SK-N-SH treated with all-trans-retinoic acid at 6 μM for 48 hours (cell line): Measurements from ENCODE around the gene DVL1.

Experiments
- ATAC-seq: fragments of 200-7000 bp; cut with Tn5 transposase; 3 replicates; pipeline ENCODE4 v1.9.1; 2020; ENCODE audit warnings: mild to moderate bottlenecking, moderate library complexity
- ARNTL ChIP-seq: fragments of 450-650 bp; formaldehyde crosslinking; IDR thresholded peaks from 2 replicates; pipeline ENCODE4 v1.5.0; 2020; ENCODE audit warnings: low read depth, mild to moderate bottlenecking, moderate library complexity, borderline replicate concordance
- CSDC2 ChIP-seq: fragments of 250-450 bp; sonication (Bioruptor Pico); IDR thresholded peaks from 2 replicates; pipeline ENCODE4 v1.5.0; 2020; ENCODE audit warnings: mild to moderate bottlenecking, moderate library complexity
- CSRNP3 ChIP-seq: fragments of 250-450 bp; sonication (Bioruptor Pico); IDR thresholded peaks from 2 replicates; pipeline ENCODE4 v1.5.1; 2021; ENCODE audit warnings: mild to moderate bottlenecking, moderate library complexity
- ESRRG ChIP-seq: fragments of 250-450 bp; sonication (Bioruptor Pico); IDR thresholded peaks from 2 replicates; pipeline ENCODE4 v1.6.1; 2021; ENCODE audit warnings: mild to moderate bottlenecking
- GLIS3 ChIP-seq: fragments of 250-450 bp; sonication (Bioruptor Pico); IDR thresholded peaks from 2 replicates; pipeline ENCODE4 v1.5.0; 2020; ENCODE audit warnings: mild to moderate bottlenecking, moderate library complexity
- ISL1 ChIP-seq: fragments of 250-450 bp; sonication (Bioruptor Pico); IDR thresholded peaks from 2 replicates; pipeline ENCODE4 v2.1.2; 2022; ENCODE audit warnings: mild to moderate bottlenecking, moderate library complexity
- PATZ1 ChIP-seq: fragments of 250-450 bp; sonication (Bioruptor Pico); IDR thresholded peaks from 2 replicates; pipeline ENCODE4 v1.8.0; 2020; ENCODE audit warnings: mild to moderate bottlenecking, moderate library complexity, borderline replicate concordance
- POU6F1 ChIP-seq: fragments of 250-450 bp; sonication (Bioruptor Pico); IDR thresholded peaks from 2 replicates; pipeline ENCODE4 v1.8.0; 2021; ENCODE audit warnings: low read depth, mild to moderate bottlenecking, moderate library complexity, borderline replicate concordance
- PPARA ChIP-seq: fragments of 250-450 bp; sonication (Bioruptor Pico); IDR thresholded peaks from 2 replicates; pipeline ENCODE4 v1.5.0; 2020; ENCODE audit warnings: mild to moderate bottlenecking, borderline replicate concordance
- RARB ChIP-seq: fragments of 250-450 bp; sonication (Bioruptor Pico); IDR thresholded peaks from 2 replicates; pipeline ENCODE4 v1.8.0; 2021; ENCODE audit warnings: mild to moderate bottlenecking, moderate library complexity
- SNAI2 ChIP-seq: fragments of 250-450 bp; sonication (Bioruptor Pico); IDR thresholded peaks from 2 replicates; pipeline ENCODE4 v1.5.0; 2020; ENCODE audit warnings: mild to moderate bottlenecking, moderate library complexity
- TCF4 ChIP-seq: fragments of 250-450 bp; sonication (Bioruptor Pico); IDR thresholded peaks from 2 replicates; pipeline ENCODE4 v1.8.0; 2021; ENCODE audit warnings: mild to moderate bottlenecking, moderate library complexity, borderline replicate concordance
- TSHZ2 ChIP-seq: fragments of 250-450 bp; sonication (Bioruptor Pico); IDR thresholded peaks from 2 replicates; pipeline ENCODE4 v1.5.0; 2020; ENCODE audit warnings: mild to moderate bottlenecking, moderate library complexity
- ZFP3 ChIP-seq: fragments of 250-450 bp; sonication (Bioruptor Pico); IDR thresholded peaks from 2 replicates; pipeline ENCODE4 v1.5.0; 2020; ENCODE audit warnings: mild to moderate bottlenecking, moderate library complexity
- ZNF70 ChIP-seq: fragments of 450-650 bp; formaldehyde crosslinking; IDR thresholded peaks from 2 replicates; pipeline ENCODE4 v1.5.0; 2020; ENCODE audit warnings: mild to moderate bottlenecking, moderate library complexity

DVL1 gene

GRCh38 chr1:1332774-1333480 is 16.3 kb downstream of the DVL1 start:
- TF ChIP-seq ZFP3 (CRISPR knock-in tag): no peak
- no peak for TF ChIP-seq TCF4
- no peak for TF ChIP-seq SNAI2 (CRISPR knock-in tag)
- no peak for TF ChIP-seq ESRRG (CRISPR knock-in tag)
- TF ChIP-seq ARNTL (CRISPR knock-in tag): no peak
- no peak for TF ChIP-seq RARB (CRISPR knock-in tag)
- TF ChIP-seq PPARA (CRISPR knock-in tag): no peak
- no peak for TF ChIP-seq CSDC2 (CRISPR knock-in tag)
- no peak for TF ChIP-seq POU6F1 (CRISPR knock-in tag)
- TF ChIP-seq ZNF70: no peak
- no peak for TF ChIP-seq PATZ1 (CRISPR knock-in tag)
- TF ChIP-seq GLIS3 (CRISPR knock-in tag): no peak
- TF ChIP-seq CSRNP3 (CRISPR knock-in tag): no peak
- TF ChIP-seq TSHZ2 (CRISPR knock-in tag): no peak
- no peak for TF ChIP-seq ISL1 (CRISPR knock-in tag)
- peak; percentile 1; the same call in 1 of the 3 replicates for ATAC-seq

GRCh38 chr1:1332031-1332755 is 17.0 kb downstream of the DVL1 start:
- peak; percentile 8 for ATAC-seq
- TF ChIP-seq RARB (CRISPR knock-in tag): no peak
- TF ChIP-seq PPARA (CRISPR knock-in tag): no peak
- TF ChIP-seq ISL1 (CRISPR knock-in tag): no peak
- no peak for TF ChIP-seq ZNF70
- TF ChIP-seq CSDC2 (CRISPR knock-in tag): no peak
- no peak for TF ChIP-seq ESRRG (CRISPR knock-in tag)
- no peak for TF ChIP-seq ZFP3 (CRISPR knock-in tag)

GRCh38 chr1:1331068-1331965 is 17.9 kb downstream of the DVL1 start, which contains the start of gene TAS1R3:
TAS1R3 (plus strand) TSS chr1:1331280; CDS start chr1:1331346, 66 bp downstream.
- TF ChIP-seq ESRRG (CRISPR knock-in tag) (no peak), ZFP3 (CRISPR knock-in tag) (no peak)
- peak; percentile 12 for ATAC-seq
